H1 (cell line): Measurements from ENCODE around the gene GASK1B. TPM values are rescaled to one million over a fixed set of nuclear protein-coding genes. Genes with fewer than 3 reads are reported as not detected.

Experiments used
- CTCF ChIA-PET: fragments of 300-600 bp; sonication (Branson Sonifier 250); formaldehyde crosslinking; loops from one replicate; lab custom pipeline; 2021; ENCODE audit not compliant: partially characterized antibody; lab: Charles Lee
- POLR2A ChIA-PET: fragments of 300-600 bp; sonication (Branson Sonifier 250); formaldehyde crosslinking; loops from one replicate; lab custom pipeline; 2021; ENCODE audit warnings: inconsistent platforms; ENCODE audit not compliant: partially characterized antibody; lab: Charles Lee
- DNase-seq, 2 experiments: peaks; one replicate each; pipeline versions ENCODE4 v3.0.0 to v3.0.0-alpha.2; 2010 to 2022; ENCODE audit warnings: low spot score in 2 of 2, low read depth in 1 of 2, mixed read lengths in 1 of 2
- FAIRE-seq: peaks from 2 replicates; lab custom pipeline; 2011; peaks lifted over from hg19 to GRCh38; lab: Jason Lieb, UNC
- H2AFZ ChIP-seq: 2 replicates; pipeline ENCODE4 v1.8.1; 2012; ENCODE audit warnings: low read length, inconsistent platforms
- H2AK5ac ChIP-seq: 2 replicates; pipeline ENCODE4 v1.6.1; 2013; ENCODE audit warnings: low read depth, low read length
- H2BK120ac ChIP-seq: replicated peaks from 2 replicates; pipeline ENCODE3; 2013; ENCODE audit warnings: low read depth, low read length, inconsistent platforms
- H2BK12ac ChIP-seq: 2 replicates; pipeline ENCODE4 v1.6.1; 2013; ENCODE audit warnings: low read depth, low read length
- H2BK15ac ChIP-seq: 2 replicates; pipeline ENCODE4 v1.6.1; 2013; ENCODE audit warnings: low read length
- H2BK20ac ChIP-seq: 2 replicates; pipeline ENCODE4 v1.6.1; 2013; ENCODE audit warnings: low read length
- H2BK5ac ChIP-seq: 2 replicates; pipeline ENCODE4 v1.6.1; 2013; ENCODE audit warnings: low read depth, low read length
- H3K14ac ChIP-seq: 2 replicates; pipeline ENCODE4 v1.6.1; 2013; ENCODE audit warnings: inconsistent platforms; ENCODE audit not compliant: insufficient read length
- H3K18ac ChIP-seq: 2 replicates; pipeline ENCODE4 v1.6.1; 2013; ENCODE audit warnings: low read length; ENCODE audit errors: extremely low read depth
- H3K23ac ChIP-seq: 2 replicates; pipeline ENCODE4 v1.6.1; 2013; ENCODE audit warnings: inconsistent platforms; ENCODE audit not compliant: insufficient read length
- H3K23me2 ChIP-seq: 2 replicates; pipeline ENCODE4 v1.6.1; 2013; ENCODE audit warnings: low read depth, low read length
- H3K27ac ChIP-seq: 2 replicates; pipeline ENCODE4 v1.6.1; 2011; ENCODE audit warnings: low read depth, low read length, inconsistent platforms
- H3K27me3 ChIP-seq, 4 experiments: replicated peaks in 1 of 4; 1 replicate in 1 of 4; 2 replicates in 3 of 4; pipeline versions ENCODE4 v1.6.1 to v1.8.1; 2011 to 2013; ENCODE audit warnings: low read length in 3 of 4, mild to moderate bottlenecking in 3 of 4, inconsistent platforms in 2 of 4, mixed read lengths in 2 of 4, moderate library complexity in 1 of 4; ENCODE audit not compliant: control insufficient read depth in 3 of 4, insufficient read depth in 3 of 4; ENCODE audit errors: extremely low read depth in 1 of 4
- H3K36me3 ChIP-seq, 4 experiments: 2 replicates each; pipeline versions ENCODE4 v1.6.1 to v1.8.1; 2011 to 2013; ENCODE audit warnings: mild to moderate bottlenecking in 4 of 4, low read length in 3 of 4, moderate library complexity in 2 of 4, control low read depth in 1 of 4, inconsistent platforms in 1 of 4; ENCODE audit not compliant: insufficient read depth in 4 of 4, control insufficient read depth in 2 of 4
- H3K4ac ChIP-seq: replicated peaks from 2 replicates; pipeline ENCODE3; 2013; ENCODE audit warnings: low read length, low read depth, mixed read lengths, inconsistent platforms; ENCODE audit not compliant: insufficient read length
- H3K4me1 ChIP-seq, 4 experiments: replicated peaks in 1 of 4; 1 replicate in 1 of 4; 2 replicates in 3 of 4; pipeline versions ENCODE4 v1.6.1 to v1.8.1; 2011 to 2013; ENCODE audit warnings: low read length in 3 of 4, inconsistent platforms in 2 of 4, mixed read lengths in 1 of 4; ENCODE audit not compliant: insufficient read depth in 4 of 4, control insufficient read depth in 3 of 4
- H3K4me2 ChIP-seq, 2 experiments: 2 replicates each; pipeline versions ENCODE4 v1.6.1 to v1.8.1; 2011 to 2013; ENCODE audit warnings: low read depth in 2 of 2, low read length in 2 of 2, control low read depth in 1 of 2, inconsistent platforms in 1 of 2, mild to moderate bottlenecking in 1 of 2; ENCODE audit not compliant: insufficient read depth in 1 of 2
- H3K4me3 ChIP-seq, 4 experiments: fragments of 200-600, 300-600 bp in 1 of 4; sonication (generic), shearing (Covaris generic), sonication (Bioruptor Twin) in 1 of 4; 2 replicates each; pipeline versions ENCODE4 v1.5.1 to v1.8.1; 2011 to 2016; ENCODE audit warnings: low read length in 4 of 4, low read depth in 3 of 4, control low read depth in 2 of 4, inconsistent platforms in 2 of 4, mild to moderate bottlenecking in 2 of 4, mixed read lengths in 1 of 4, moderate library complexity in 1 of 4; ENCODE audit not compliant: insufficient read depth in 2 of 4; ENCODE audit errors: extremely low read depth in 1 of 4
- H3K56ac ChIP-seq: replicated peaks from 2 replicates; pipeline ENCODE3; 2013; ENCODE audit warnings: low read depth, mild to moderate bottlenecking, mixed read lengths, low read length, inconsistent platforms; ENCODE audit not compliant: insufficient read length
- H3K79me1 ChIP-seq: 2 replicates; pipeline ENCODE4 v1.6.1; 2013; ENCODE audit warnings: low read depth, low read length, control low read depth
- H3K79me2 ChIP-seq, 2 experiments: 2 replicates each; pipeline versions ENCODE4 v1.6.1 to v1.8.1; 2012 to 2013; ENCODE audit warnings: low read length in 2 of 2, mild to moderate bottlenecking in 2 of 2, inconsistent platforms in 1 of 2; ENCODE audit not compliant: insufficient read depth in 2 of 2, control insufficient read depth in 1 of 2
- H3K9ac ChIP-seq, 4 experiments: replicated peaks in 1 of 4; 1 replicate in 1 of 4; 2 replicates in 3 of 4; pipeline versions ENCODE4 v1.6.1 to v1.8.1; 2011 to 2013; ENCODE audit warnings: low read depth in 3 of 4, low read length in 3 of 4, control low read depth in 2 of 4, mild to moderate bottlenecking in 2 of 4, moderate library complexity in 2 of 4, inconsistent platforms in 1 of 4; ENCODE audit errors: extremely low read depth in 1 of 4
- H3K9me3 ChIP-seq, 2 experiments: 2 replicates each; pipeline versions ENCODE4 v1.6.1 to v1.8.1; 2012 to 2013; ENCODE audit warnings: mild to moderate bottlenecking in 2 of 2, moderate library complexity in 2 of 2, control low read depth in 1 of 2, inconsistent platforms in 1 of 2, low read depth in 1 of 2, low read length in 1 of 2, mixed read lengths in 1 of 2; ENCODE audit not compliant: insufficient read depth in 2 of 2
- H4K20me1 ChIP-seq, 2 experiments: replicated peaks in 1 of 2; 2 replicates each; pipeline versions ENCODE3 to v1.8.1; 2011 to 2013; ENCODE audit warnings: inconsistent platforms in 2 of 2, low read length in 2 of 2, mild to moderate bottlenecking in 1 of 2; ENCODE audit not compliant: insufficient read depth in 2 of 2, control insufficient read depth in 1 of 2
- H4K5ac ChIP-seq: 2 replicates; pipeline ENCODE4 v1.6.1; 2013; ENCODE audit warnings: low read length, low read depth, mixed read lengths, inconsistent platforms; ENCODE audit not compliant: insufficient read length
- H4K8ac ChIP-seq: 2 replicates; pipeline ENCODE4 v1.8.0; 2013; ENCODE audit warnings: mild to moderate bottlenecking, moderate library complexity, low read length, inconsistent platforms; ENCODE audit not compliant: insufficient read depth; ENCODE audit errors: extremely low read depth
- H4K91ac ChIP-seq: replicated peaks from 2 replicates; pipeline ENCODE3; 2013; ENCODE audit warnings: low read length, mixed read lengths, inconsistent platforms; ENCODE audit not compliant: insufficient read length
- BRCA1 ChIP-seq: IDR thresholded peaks from 2 replicates; pipeline ENCODE4 v1.6.1; 2012; ENCODE audit warnings: low read depth, low read length, improper control_type of control experiment
- FOSL1 ChIP-seq: IDR thresholded peaks from 2 replicates; pipeline ENCODE4 v1.6.1; 2011; ENCODE audit warnings: mild to moderate bottlenecking, low read depth, low read length, moderate library complexity; ENCODE audit not compliant: insufficient read depth
- KDM1A ChIP-seq: fragments of 200-600, 300-600 bp; sonication (generic); IDR thresholded peaks from 2 replicates; pipeline ENCODE4 v1.7.1; 2016; ENCODE audit warnings: mild to moderate bottlenecking, low read length, borderline replicate concordance
- NRF1 ChIP-seq: IDR thresholded peaks from 2 replicates; pipeline ENCODE4 v1.6.1; 2011; ENCODE audit warnings: mild to moderate bottlenecking, low read depth, low read length, improper control_type of control experiment
- RAD21 ChIP-seq, 2 experiments: IDR thresholded peaks in 1 of 2; conservative IDR thresholded peaks in 1 of 2; 2 replicates each; pipeline ENCODE4 v1.6.1; 2011; ENCODE audit warnings: low read depth in 2 of 2, low read length in 2 of 2, improper control_type of control experiment in 1 of 2, inconsistent platforms in 1 of 2, mild to moderate bottlenecking in 1 of 2, moderate library complexity in 1 of 2
- ZNF274 ChIP-seq: IDR thresholded peaks from 2 replicates; pipeline ENCODE4 v1.7.0; 2012; ENCODE audit warnings: low read length, borderline replicate concordance; ENCODE audit errors: extremely low read depth
- WGBS, 2 experiments: shearing (Covaris generic) in 1 of 2; methylation state at CpG; one replicate each; pipeline versions ENCODE4 v1.1.6 to v1.1.7; 2013 to 2015; ENCODE audit warnings: low lambda C conversion rate in 2 of 2, mixed read lengths in 2 of 2, inconsistent platforms in 1 of 2, low coverage in 1 of 2, missing lambda C conversion rate in 1 of 2; ENCODE audit not compliant: insufficient replicate concordance in 2 of 2, insufficient coverage in 1 of 2, insufficient read length in 1 of 2; ENCODE audit errors: extremely low coverage in 1 of 2, missing lambda C conversion rate in 1 of 2; 5-methylcytosine and 5-hydroxymethylcytosine counted together
- polyA plus RNA-seq, 7 experiments: library from polyadenylated mRNA; depleted of rRNA in 3 of 7; stranded (reverse) in 5 of 7; unstranded in 2 of 7; fragments of >200 nt in 5 of 7; fragments of 200-250 nt in 2 of 7; gene quantifications; 1 replicate in 5 of 7; 2 replicates in 1 of 7; 4 replicates in 1 of 7; pipeline versions ENCODE4 v1.2.1 to v1.2.3, GENCODE V29; 2011 to 2013; ENCODE audit warnings: missing spikeins in 2 of 7, mixed read lengths in 2 of 7
- total RNA-seq: library from RNA; stranded (reverse); fragmentation: NEBNext Ultra II Directional; extraction: Animal tissue kit (Norgen Biotek cat#: 25700); gene quantifications from 2 replicates; pipeline ENCODE4 v1.2.1, GENCODE V29; 2021
- TF ChIP-seq, protein P1 (sequence below): IDR thresholded peaks from 2 replicates; pipeline ENCODE4 v1.6.1; 2011; ENCODE audit warnings: low read depth, mild to moderate bottlenecking, low read length; ENCODE audit not compliant: insufficient read depth

GASK1B gene
- total and polyA plus RNA-seq, 2 of the 8 experiments (the other 6 are each of a cell fraction or from before 2014, with no cell fraction given): not detected

DNA sequence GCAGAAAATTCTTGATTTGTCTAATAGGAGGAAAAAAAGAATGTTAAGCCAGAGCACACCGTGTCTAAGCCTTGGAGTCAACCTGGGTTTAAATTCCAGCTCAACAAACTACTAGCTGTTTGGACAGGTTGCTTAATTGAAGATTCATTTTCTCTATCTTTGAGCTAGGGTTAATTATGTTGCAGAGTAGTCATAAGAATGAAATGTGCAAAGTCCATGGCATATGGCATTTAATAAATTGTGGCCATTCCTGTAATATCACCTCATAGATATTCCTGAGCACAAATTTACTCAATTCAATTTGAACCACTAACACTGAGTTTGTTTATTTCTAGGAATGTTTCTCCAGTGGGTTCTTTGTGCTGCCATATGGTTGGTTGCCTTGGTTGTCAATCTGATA is 42.0 kb upstream of the GASK1B start:
- ChIA-PET CTCF (interaction anchor here (1.0 kb wide), 2 partner anchors 41 to 428 kb away, joined by 3 read pairs; no protein-coding TSS in a partner anchor), POLR2A (no interaction called here)
- WGBS, 2 experiments: 100% methylated on average over 1 of the region's 1 CpG; no CpG with 5 or more reads in 1 of the 2 experiments
- Histone ChIP-seq H3K4ac (no peak overlapping the region), H3K79me1 (no peaks in the 10 kb centered on the region), H3K9ac (no peak overlapping the region), H2BK12ac (no peak overlapping the region), H2AK5ac (no peak overlapping the region), H2BK120ac (no peak overlapping the region), H2AFZ (no peak overlapping the region), H2BK15ac (no peak overlapping the region), H3K4me3 (no peak overlapping the region), H3K18ac (no peak overlapping the region), H3K14ac (no peak overlapping the region), H3K4me1 (peaks cover 0 to 4% (median 0%) of the 10 kb centered on the region in 4 experiments; a peak in 1 of 7 replicates), H4K5ac (no peak overlapping the region), H3K9me3 (no peaks in the 10 kb centered on the region), H3K23ac (no peak overlapping the region), H4K8ac (no peak overlapping the region), H3K36me3 (no peaks in the 10 kb centered on the region), H4K20me1 (no peaks in the 10 kb centered on the region), H3K27ac (no peak overlapping the region), H3K79me2 (no peaks in the 10 kb centered on the region), H3K23me2 (no peaks in the 10 kb centered on the region; the same call in 1 of the 2 replicates), H3K4me2 (no peak overlapping the region), H3K56ac (no peak overlapping the region), H2BK20ac (no peak overlapping the region), H2BK5ac (no peak overlapping the region), H3K27me3 (no peaks in the 10 kb centered on the region), H4K91ac (no peak overlapping the region)
- DNase-seq: no peak
- no peak for FAIRE-seq
- TF ChIP-seq KDM1A (no peak), BRCA1 (no peak), RAD21 (IDR thresholded peaks at IDR 0.05 in 1 of 2, conservative IDR thresholded peaks at IDR 0.05 in 1 of 2; ENCODE audit: low read depth in 2 of 2, low read length in 2 of 2) (no peak), FOSL1 (no peak), ZNF274 (no peak), NRF1 (no peak)
- TF ChIP-seq, protein P1, sequence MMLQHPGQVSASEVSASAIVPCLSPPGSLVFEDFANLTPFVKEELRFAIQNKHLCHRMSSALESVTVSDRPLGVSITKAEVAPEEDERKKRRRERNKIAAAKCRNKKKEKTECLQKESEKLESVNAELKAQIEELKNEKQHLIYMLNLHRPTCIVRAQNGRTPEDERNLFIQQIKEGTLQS: no peak
